Amniotic epithelial cell (primary cell): Measurements from ENCODE around the gene PRSS33.

Source experiments
- DNase-seq: peaks from one replicate; pipeline ENCODE4 v3.0.0-alpha.2; 2010; ENCODE audit warnings: low read depth

PRSS33 gene

DNA sequence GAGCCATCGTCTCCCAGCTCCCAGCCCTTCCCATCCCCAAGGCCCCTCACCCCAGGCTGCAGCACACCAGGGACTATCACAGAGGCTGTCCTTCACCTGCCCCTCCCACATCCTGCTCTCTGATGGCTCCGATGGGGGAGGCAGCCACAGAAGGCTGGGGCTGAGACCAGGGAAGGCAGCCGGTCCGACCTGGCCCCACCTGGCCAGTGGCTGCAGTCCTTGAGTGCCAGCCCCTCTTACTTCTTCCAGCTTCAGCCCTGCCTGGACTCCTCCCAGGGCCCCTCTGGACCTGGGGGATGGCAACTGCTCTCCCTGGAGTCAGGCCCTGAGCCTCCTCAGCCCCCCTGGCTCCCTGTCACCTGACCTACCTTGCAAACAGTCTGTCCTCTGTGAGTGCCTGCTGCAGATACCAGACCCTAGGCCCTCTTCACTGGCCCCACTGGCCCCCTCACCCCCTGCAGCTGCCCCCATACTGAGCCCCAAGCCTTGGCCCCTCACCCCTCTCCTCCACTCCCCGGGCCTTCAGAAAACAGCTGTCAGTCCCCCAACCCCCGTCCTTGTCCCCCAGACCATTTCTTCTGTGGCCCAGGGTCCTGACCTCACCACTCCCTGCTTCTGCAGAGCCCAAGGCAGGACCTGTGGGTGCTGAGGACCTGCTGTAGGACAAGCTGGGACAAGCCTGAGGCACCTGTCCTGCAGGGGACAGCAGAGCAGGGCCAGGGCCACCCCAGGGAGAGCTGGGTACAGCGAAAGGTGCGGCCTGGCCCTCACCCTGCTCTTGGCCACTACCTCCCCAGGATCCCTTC lies 47.5 kb downstream of the PRSS33 start:
- no peak for DNase-seq

DNA sequence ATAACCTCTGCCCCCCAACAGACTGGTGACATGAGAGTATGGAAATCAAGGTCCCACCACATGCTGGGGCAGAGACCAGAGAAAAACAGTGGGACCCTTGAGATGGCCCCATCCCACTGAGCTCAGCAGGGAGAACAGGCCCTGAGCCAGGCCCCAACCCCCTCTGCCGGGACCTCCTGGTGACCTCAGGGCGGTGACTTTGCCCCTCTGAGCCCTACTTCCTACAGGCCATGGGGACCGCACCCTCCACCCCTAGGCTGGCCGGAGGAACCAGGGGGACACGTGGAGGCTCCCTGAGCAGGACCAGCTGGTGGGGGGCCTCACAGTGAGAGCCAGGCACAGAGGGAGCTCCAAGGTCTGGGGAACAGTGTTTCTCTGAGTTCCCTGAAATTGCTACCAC lies 48.7 kb downstream of the PRSS33 start:
- no peak for DNase-seq

DNA sequence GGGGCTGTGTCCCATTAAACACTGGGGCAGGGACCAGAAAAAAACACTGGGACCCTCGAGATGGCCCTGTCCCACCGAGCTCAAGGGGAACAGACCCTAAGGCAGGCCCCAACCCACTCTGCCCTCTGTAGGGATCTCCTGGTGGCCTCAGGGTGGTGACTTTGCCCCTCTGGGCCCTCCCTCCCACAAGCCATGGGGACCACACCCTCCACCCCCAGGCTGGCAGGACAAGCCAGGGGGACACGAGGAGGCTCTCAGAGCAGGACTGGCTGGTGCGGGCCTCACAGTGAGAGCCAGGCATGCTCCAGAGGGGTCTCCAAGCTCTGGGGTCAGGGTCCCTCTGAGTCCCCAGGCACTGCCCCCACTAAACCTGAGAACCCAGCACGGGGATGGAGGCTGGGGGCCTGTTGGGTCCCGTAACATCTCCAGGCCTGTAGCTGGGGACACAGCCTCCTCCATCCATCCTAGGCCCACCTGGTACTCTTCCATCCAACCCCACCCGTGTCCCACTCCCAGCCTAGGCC lies 49.4 kb downstream of the PRSS33 start:
- no peak for DNase-seq

DNA sequence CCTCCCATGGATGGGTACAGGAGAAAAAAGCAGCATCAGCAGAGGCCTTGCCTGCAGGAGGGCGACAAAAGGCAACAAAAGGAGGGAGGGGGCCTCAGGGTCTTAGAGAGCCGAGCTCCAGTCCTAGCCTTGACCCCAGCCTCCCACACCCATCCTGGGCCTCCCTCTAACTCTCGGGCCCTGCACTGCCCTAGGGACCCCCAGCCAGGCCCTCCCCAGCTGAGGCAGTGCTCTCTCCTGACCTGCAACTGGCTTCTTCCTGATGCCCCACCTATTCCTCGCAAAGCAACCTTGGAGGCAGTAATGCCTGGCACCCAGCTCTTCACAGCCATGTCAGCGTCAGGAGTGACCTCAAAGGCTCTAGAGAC lies 50.1 kb downstream of the PRSS33 start:
- no peak for DNase-seq

DNA sequence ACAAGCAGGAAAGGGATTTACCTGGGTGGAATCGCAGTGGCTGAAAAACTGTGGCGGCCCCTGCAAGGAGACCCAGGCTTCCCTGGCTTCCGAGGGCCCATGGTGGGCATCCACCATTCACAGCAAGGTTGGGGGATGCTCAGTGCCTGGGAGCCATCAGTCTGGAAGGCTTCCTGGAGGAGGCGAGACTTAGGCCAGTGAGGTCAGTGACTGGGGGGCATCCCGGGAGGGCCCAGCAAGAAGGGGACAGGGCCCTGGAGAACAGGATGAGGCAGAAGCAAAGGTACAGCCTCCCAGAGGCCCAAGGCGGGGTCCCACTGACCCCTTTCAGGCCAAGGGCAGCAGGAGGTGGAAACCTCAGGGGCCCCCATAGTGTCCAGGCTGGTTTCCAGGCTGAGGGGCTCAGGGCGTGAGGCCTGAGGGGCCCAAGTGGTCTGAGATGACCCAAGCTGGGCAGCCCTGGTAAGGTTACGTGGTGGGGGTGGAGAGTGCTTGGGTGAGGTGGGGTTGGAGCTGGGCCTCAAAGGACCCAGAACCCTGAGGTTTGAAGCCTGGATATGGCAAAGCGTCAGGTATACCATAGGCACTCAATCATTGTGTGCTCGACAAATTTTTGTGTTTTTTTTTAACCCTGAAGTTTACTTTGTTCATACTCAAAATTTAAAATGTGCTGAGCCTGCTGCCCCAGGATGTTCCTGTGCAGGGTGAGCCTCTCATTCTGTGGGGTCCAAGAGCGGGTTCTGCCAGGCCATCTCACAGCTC lies 50.7 kb downstream of the PRSS33 start:
- no peak for DNase-seq

DNA sequence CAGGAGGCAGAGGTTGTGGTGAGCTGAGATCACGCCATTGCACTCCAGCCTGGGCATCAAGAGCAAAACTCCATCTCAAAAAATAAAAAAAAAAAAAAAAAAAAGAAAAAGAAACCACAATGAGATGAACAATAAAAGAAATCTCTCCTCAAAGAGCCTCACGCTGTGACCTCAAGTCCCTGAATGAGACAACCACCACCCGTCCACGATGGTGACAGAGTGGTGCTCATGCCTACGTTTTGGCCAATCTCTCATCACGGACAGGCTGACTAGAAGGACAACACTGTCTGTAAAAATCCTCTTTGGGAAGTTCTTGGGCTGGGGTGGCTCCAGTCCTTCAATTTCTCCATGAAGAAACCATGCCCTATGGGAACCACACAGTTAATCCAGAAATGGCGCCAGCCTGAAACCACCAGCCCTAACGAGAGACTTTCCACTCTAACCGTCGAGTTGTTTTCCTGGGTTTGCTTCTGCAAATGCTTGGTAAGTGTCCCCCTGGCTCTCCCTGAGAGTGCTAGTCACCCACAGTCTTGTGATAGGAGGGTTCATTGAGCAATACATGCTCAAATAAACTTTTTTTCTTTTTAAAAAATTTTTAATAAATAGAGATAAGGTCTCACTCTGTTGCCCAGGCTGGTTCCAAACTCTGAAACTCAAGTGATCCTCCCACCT lies 52.4 kb downstream of the PRSS33 start:
- DNase-seq = peak; percentile 7
